A549 (cell line): Measurements from ENCODE around the gene TMTC1. TPM values are rescaled to one million over a fixed set of nuclear protein-coding genes. Genes with fewer than 3 reads are reported as not detected.

Experiments used
- ATAC-seq, 2 experiments: fragments of 200-7000 bp in 1 of 2; fragments of >200 bp in 1 of 2; cut with Nextera tagmentation in 1 of 2; cut with Tn5 transposase in 1 of 2; 3 replicates each; pipeline versions ENCODE4 v1.8.0 to v1.9.1; 2018 to 2020; ENCODE audit warnings: mild to moderate bottlenecking in 1 of 2, moderate library complexity in 1 of 2
- CTCF ChIA-PET: fragments of 300-600 bp; sonication (Branson Sonifier 250); formaldehyde crosslinking; extraction: SDS; loops from one replicate; lab custom pipeline; 2021; ENCODE audit warnings: antibody characterized with exemption, inconsistent platforms; lab: Yijun Ruan, JAX
- POLR2A ChIA-PET: fragments of 350-600 bp; formaldehyde crosslinking; extraction: SDS; loops from one replicate; lab custom pipeline; 2021; ENCODE audit warnings: antibody characterized with exemption, inconsistent platforms; lab: Yijun Ruan, JAX
- DNase-seq, 2 experiments: peaks; one replicate each; pipeline versions ENCODE4 v3.0.0 to v3.0.0-alpha.2; 2011 to 2016; ENCODE audit warnings: low read depth in 1 of 2, low spot score in 1 of 2
- FAIRE-seq: peaks from 2 replicates; lab custom pipeline; 2011; peaks lifted over from hg19 to GRCh38; lab: Jason Lieb, UNC
- H3K27ac ChIP-seq, 2 experiments: fragments of >200 bp; sonication (Bioruptor Twin); formaldehyde crosslinking; 3 replicates each; pipeline ENCODE4 v1.5.1; 2016 to 2017
- H3K4me1 ChIP-seq: fragments of >200 bp; sonication (Bioruptor Twin); formaldehyde crosslinking; 3 replicates; pipeline ENCODE4 v1.6.1; 2016
- H3K4me2 ChIP-seq: fragments of >200 bp; sonication (Bioruptor Twin); formaldehyde crosslinking; 3 replicates; pipeline ENCODE4 v1.6.1; 2016
- H3K4me3 ChIP-seq: fragments of >200 bp; sonication (Bioruptor Twin); formaldehyde crosslinking; 3 replicates; pipeline ENCODE4 v1.5.1; 2016
- H3K9me3 ChIP-seq: fragments of >200 bp; sonication (Bioruptor Twin); formaldehyde crosslinking; 3 replicates; pipeline ENCODE4 v1.6.1; 2016
- BCL3 ChIP-seq: fragments of >200 bp; sonication (Bioruptor Twin); formaldehyde crosslinking; IDR thresholded peaks from 3 replicates; pipeline ENCODE4 v1.6.1; 2016
- BHLHE40 ChIP-seq: IDR thresholded peaks from 2 replicates; pipeline ENCODE4 v1.6.1; 2012; ENCODE audit warnings: low read depth, low read length, inconsistent platforms
- CBX2 ChIP-seq: fragments of 200-600 bp; sonication (generic); IDR thresholded peaks from 2 replicates; pipeline ENCODE4 v1.6.1; 2016; ENCODE audit warnings: low read depth, mild to moderate bottlenecking, borderline replicate concordance
- CBX8 ChIP-seq: fragments of 200-600 bp; sonication (generic); IDR thresholded peaks from 2 replicates; pipeline ENCODE4 v1.6.1; 2016
- CEBPB ChIP-seq, 2 experiments: fragments of >200 bp in 1 of 2; sonication (Bioruptor Twin) in 1 of 2; formaldehyde crosslinking in 1 of 2; IDR thresholded peaks; 2 replicates each; pipeline ENCODE4 v1.6.1; 2012 to 2016
- E2F6 ChIP-seq: IDR thresholded peaks from 2 replicates; pipeline ENCODE4 v1.6.1; 2012; ENCODE audit warnings: low read depth, borderline replicate concordance
- EHF ChIP-seq: fragments of 250-450 bp; sonication (Bioruptor Pico); IDR thresholded peaks from 2 replicates; pipeline ENCODE4 v1.5.0; 2020; ENCODE audit warnings: mild to moderate bottlenecking
- EHMT2 ChIP-seq: fragments of 200-600 bp; sonication (generic); IDR thresholded peaks from 2 replicates; pipeline ENCODE4 v1.6.1; 2016; ENCODE audit warnings: antibody characterized with exemption, low read depth, mild to moderate bottlenecking, moderate library complexity
- FOSB ChIP-seq: fragments of 250-450 bp; sonication (Bioruptor Pico); IDR thresholded peaks from 2 replicates; pipeline ENCODE4 v1.5.0; 2020; ENCODE audit warnings: mild to moderate bottlenecking, moderate library complexity
- FOSL2 ChIP-seq, 2 experiments: fragments of 450-650 bp in 1 of 2; fragments of >200 bp in 1 of 2; sonication (Bioruptor Twin) in 1 of 2; formaldehyde crosslinking; IDR thresholded peaks; 2 replicates each; pipeline versions ENCODE4 v1.5.0 to v1.6.1; 2016 to 2020; ENCODE audit warnings: mild to moderate bottlenecking in 1 of 2, moderate library complexity in 1 of 2
- FOXS1 ChIP-seq: fragments of 250-450 bp; sonication (Bioruptor Pico); IDR thresholded peaks from 2 replicates; pipeline ENCODE4 v1.5.0; 2020; ENCODE audit warnings: mild to moderate bottlenecking, moderate library complexity
- HEYL ChIP-seq: fragments of 250-450 bp; sonication (Bioruptor Pico); IDR thresholded peaks from 2 replicates; pipeline ENCODE4 v1.8.0; 2021; ENCODE audit warnings: mild to moderate bottlenecking, moderate library complexity
- JUN ChIP-seq, 2 experiments: fragments of >200 bp; sonication (Bioruptor Twin); formaldehyde crosslinking; IDR thresholded peaks; 2 replicates in 1 of 2; 3 replicates in 1 of 2; pipeline ENCODE4 v1.6.1; 2016 to 2017
- KDM1A ChIP-seq: fragments of 200-600 bp; sonication (generic); IDR thresholded peaks from 2 replicates; pipeline ENCODE4 v1.6.1; 2016; ENCODE audit warnings: low read depth, mild to moderate bottlenecking
- MAFK ChIP-seq: fragments of 450-650 bp; IDR thresholded peaks from 2 replicates; pipeline ENCODE4 v1.6.1; 2014; ENCODE audit not compliant: partially characterized antibody
- NFE2L2 ChIP-seq: fragments of 150-350 bp; conservative IDR thresholded peaks from 2 replicates; pipeline ENCODE4 v1.6.1; 2014; ENCODE audit warnings: low read length
- NPAS2 ChIP-seq: fragments of 250-450 bp; sonication (Bioruptor Pico); IDR thresholded peaks from 2 replicates; pipeline ENCODE4 v1.8.0; 2022; ENCODE audit warnings: mild to moderate bottlenecking, moderate library complexity, borderline replicate concordance
- NR3C1 ChIP-seq: fragments of >200 bp; sonication (Bioruptor Twin); formaldehyde crosslinking; IDR thresholded peaks from 3 replicates; pipeline ENCODE4 v1.6.1; 2017
- PBX3 ChIP-seq: IDR thresholded peaks from 2 replicates; pipeline ENCODE4 v1.6.1; 2012
- PHF8 ChIP-seq: fragments of 200-600 bp; sonication (generic); IDR thresholded peaks from 2 replicates; pipeline ENCODE4 v1.6.1; 2016; ENCODE audit warnings: low read depth, mild to moderate bottlenecking, antibody characterized with exemption, moderate library complexity, borderline replicate concordance
- RNF2 ChIP-seq: fragments of 200-600 bp; sonication (generic); IDR thresholded peaks from 2 replicates; pipeline ENCODE4 v1.6.1; 2016; ENCODE audit warnings: low read depth, mild to moderate bottlenecking, antibody characterized with exemption, moderate library complexity, borderline replicate concordance
- SMC3 ChIP-seq: fragments of >200 bp; sonication (Bioruptor Twin); formaldehyde crosslinking; IDR thresholded peaks from 3 replicates; pipeline ENCODE4 v1.6.1; 2018; ENCODE audit warnings: inconsistent platforms
- SREBF2 ChIP-seq: fragments of 450-650 bp; IDR thresholded peaks from 2 replicates; pipeline ENCODE4 v1.6.1; 2014; ENCODE audit warnings: mild to moderate bottlenecking, moderate library complexity
- TFCP2L1 ChIP-seq: fragments of 250-450 bp; sonication (Bioruptor Pico); IDR thresholded peaks from 2 replicates; pipeline ENCODE4 v1.5.0; 2021; ENCODE audit warnings: mild to moderate bottlenecking
- ZFP36 ChIP-seq: fragments of 450-650 bp; IDR thresholded peaks from 2 replicates; pipeline ENCODE4 v1.6.1; 2014; ENCODE audit warnings: borderline replicate concordance; ENCODE audit not compliant: partially characterized antibody
- ZNF302 ChIP-seq: fragments of 250-450 bp; sonication (Bioruptor Pico); IDR thresholded peaks from 2 replicates; pipeline ENCODE4 v1.9.0; 2021; ENCODE audit warnings: inconsistent platforms, mild to moderate bottlenecking, moderate library complexity
- ZSCAN20 ChIP-seq: fragments of 250-450 bp; sonication (Bioruptor Pico); IDR thresholded peaks from 2 replicates; pipeline ENCODE4 v1.8.0; 2022; ENCODE audit warnings: mild to moderate bottlenecking, moderate library complexity
- WGBS: methylation state at CpG from one replicate; pipeline ENCODE4 v1.1.6; 2017; ENCODE audit errors: missing lambda C conversion rate; 5-methylcytosine and 5-hydroxymethylcytosine counted together
- polyA plus RNA-seq, 4 experiments: library from polyadenylated mRNA; depleted of rRNA in 3 of 4; stranded (reverse); fragments of >200 nt; fragmentation: RNase III in 1 of 4; extraction: RNeasy Plus Mini Kit Qiagen cat#74134 plus additional on column Dnase treatment in 1 of 4; gene quantifications; 2 replicates in 3 of 4; 3 replicates in 1 of 4; pipeline ENCODE4 v1.2.3, GENCODE V29; 2011 to 2017
- TF ChIP-seq, protein P1 (sequence below): fragments of 250-450 bp; sonication (Bioruptor Pico); IDR thresholded peaks from 2 replicates; pipeline ENCODE4 v1.5.0; 2021; ENCODE audit warnings: mild to moderate bottlenecking, moderate library complexity, borderline replicate concordance

The TMTC1 gene
- polyA plus RNA-seq, 2 of the 4 experiments (the other 2 are of a cell fraction), result 0.28 TPM; not detected in 1

- no peak overlapping the region for H3K4me3 ChIP-seq
- no peak for FAIRE-seq
- TF ChIP-seq, protein P1, sequence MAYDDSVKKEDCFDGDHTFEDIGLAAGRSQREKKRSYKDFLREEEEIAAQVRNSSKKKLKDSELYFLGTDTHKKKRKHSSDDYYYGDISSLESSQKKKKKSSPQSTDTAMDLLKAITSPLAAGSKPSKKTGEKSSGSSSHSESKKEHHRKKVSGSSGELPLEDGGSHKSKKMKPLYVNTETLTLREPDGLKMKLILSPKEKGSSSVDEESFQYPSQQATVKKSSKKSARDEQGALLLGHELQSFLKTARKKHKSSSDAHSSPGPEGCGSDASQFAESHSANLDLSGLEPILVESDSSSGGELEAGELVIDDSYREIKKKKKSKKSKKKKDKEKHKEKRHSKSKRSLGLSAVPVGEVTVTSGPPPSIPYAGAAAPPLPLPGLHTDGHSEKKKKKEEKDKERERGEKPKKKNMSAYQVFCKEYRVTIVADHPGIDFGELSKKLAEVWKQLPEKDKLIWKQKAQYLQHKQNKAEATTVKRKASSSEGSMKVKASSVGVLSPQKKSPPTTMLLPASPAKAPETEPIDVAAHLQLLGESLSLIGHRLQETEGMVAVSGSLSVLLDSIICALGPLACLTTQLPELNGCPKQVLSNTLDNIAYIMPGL (CRISPR knock-in tag), result no peak
- no peak for TF ChIP-seq ZFP36
- ATAC-seq, result no peak
- DNase-seq, result no peak
- no peak overlapping the region for H3K27ac ChIP-seq
- no peaks in the 10 kb centered on the region for H3K4me1 ChIP-seq
- POLR2A ChIA-PET, result no interaction called here
- H3K4me2 ChIP-seq, result no peak overlapping the region
- no peaks in the 10 kb centered on the region for H3K9me3 ChIP-seq
- CTCF ChIA-PET, result no interaction called here
- whole genome bisulfite sequencing, result 0% methylated on average over 3 of the region's 3 CpGs
Measured at GRCh38 chr12:29578731-29579130, 205.0 kb downstream of the TMTC1 start.

GRCh38 chr12:29578070-29578469, 205.7 kb downstream of the TMTC1 start:
- no peak for DNase-seq
- CTCF ChIA-PET, result no interaction called here
- 4% methylated on average over 1 of the region's 1 CpG for WGBS
- Histone ChIP-seq H3K4me3 (no peak overlapping the region), H3K4me1 (no peaks in the 10 kb centered on the region), H3K4me2 (no peak overlapping the region), H3K27ac (no peak overlapping the region), H3K9me3 (no peaks in the 10 kb centered on the region)
- ATAC-seq, result no peak
- TF ChIP-seq JUN (IDR thresholded peaks at IDR 0.05) (no peak), EHMT2 (no peak), PBX3 (no peak), FOSB (CRISPR knock-in tag) (no peak), CEBPB (IDR thresholded peaks at IDR 0.05) (no peak), SMC3 (no peak)
- FAIRE-seq, result no peak
- POLR2A ChIA-PET, result no interaction called here

- WGBS, result 12% methylated on average over 4 of the region's 4 CpGs
- Histone ChIP-seq H3K4me3 (no peak overlapping the region), H3K4me1 (no peaks in the 10 kb centered on the region), H3K27ac (no peak overlapping the region), H3K4me2 (no peak overlapping the region), H3K9me3 (no peaks in the 10 kb centered on the region)
- FAIRE-seq (no peak), DNase-seq (no peak), ATAC-seq (no peak)
- POLR2A ChIA-PET, result no interaction called here
- CTCF ChIA-PET, result no interaction called here
- no peak for TF ChIP-seq BCL3
- TF ChIP-seq FOSL2 (IDR thresholded peaks at IDR 0.05), result no peak
- TF ChIP-seq FOSL2 (CRISPR knock-in tag; IDR thresholded peaks at IDR 0.05), result no peak
- TF ChIP-seq E2F6, result no peak
- no peak for TF ChIP-seq BHLHE40
- TF ChIP-seq MAFK, result no peak
- no peak for TF ChIP-seq SREBF2
- TF ChIP-seq RNF2, result no peak
Measured at GRCh38 chr12:29574500-29574899, 209.2 kb downstream of the TMTC1 start.

GRCh38 chr12:29572938-29573337, 210.8 kb downstream of the TMTC1 start:
- WGBS, result 25% methylated on average over 4 of the region's 4 CpGs
- DNase-seq (no peak), ATAC-seq (no peak), FAIRE-seq (no peak)
- ChIA-PET POLR2A (no interaction called here), CTCF (interaction anchor here (0.6 to 1.1 kb wide), 3 partner anchors 13 to 35 kb away, joined by 3 read pairs; no protein-coding TSS in a partner anchor)
- Histone ChIP-seq H3K27ac (no peak overlapping the region), H3K9me3 (no peaks in the 10 kb centered on the region), H3K4me1 (no peaks in the 10 kb centered on the region), H3K4me2 (no peak overlapping the region), H3K4me3 (no peak overlapping the region)
- no peak for TF ChIP-seq CBX2
- no peak for TF ChIP-seq HEYL (CRISPR knock-in tag)
- no peak for TF ChIP-seq EHF (CRISPR knock-in tag)
- no peak for TF ChIP-seq SREBF2
- TF ChIP-seq FOXS1 (CRISPR knock-in tag), result no peak
- no peak for TF ChIP-seq KDM1A
- TF ChIP-seq ZSCAN20 (CRISPR knock-in tag), result no peak
- no peak for TF ChIP-seq NPAS2 (CRISPR knock-in tag)
- TF ChIP-seq BCL3, result no peak
- TF ChIP-seq NR3C1, result no peak
- no peak for TF ChIP-seq NFE2L2
- no peak for TF ChIP-seq ZNF302 (CRISPR knock-in tag)
- TF ChIP-seq TFCP2L1, result no peak
- no peak for TF ChIP-seq PHF8
- TF ChIP-seq CBX8, result no peak
